C4-2B (cell line): ENCODE data around the gene ADCY6.

Experiments used
- ZFX ChIP-seq: fragments of 450-650 bp; IDR thresholded peaks from 2 replicates; pipeline ENCODE4 v1.6.1; 2017
- TF ChIP-seq, protein P1 (sequence below): fragments of 450-650 bp; conservative IDR thresholded peaks from 2 replicates; pipeline ENCODE4 v1.5.1; 2017; ENCODE audit warnings: mild to moderate bottlenecking

GRCh38 chr12:48775991-48776649 is 12.8 kb downstream of the ADCY6 start:
- TF ChIP-seq, protein P1, sequence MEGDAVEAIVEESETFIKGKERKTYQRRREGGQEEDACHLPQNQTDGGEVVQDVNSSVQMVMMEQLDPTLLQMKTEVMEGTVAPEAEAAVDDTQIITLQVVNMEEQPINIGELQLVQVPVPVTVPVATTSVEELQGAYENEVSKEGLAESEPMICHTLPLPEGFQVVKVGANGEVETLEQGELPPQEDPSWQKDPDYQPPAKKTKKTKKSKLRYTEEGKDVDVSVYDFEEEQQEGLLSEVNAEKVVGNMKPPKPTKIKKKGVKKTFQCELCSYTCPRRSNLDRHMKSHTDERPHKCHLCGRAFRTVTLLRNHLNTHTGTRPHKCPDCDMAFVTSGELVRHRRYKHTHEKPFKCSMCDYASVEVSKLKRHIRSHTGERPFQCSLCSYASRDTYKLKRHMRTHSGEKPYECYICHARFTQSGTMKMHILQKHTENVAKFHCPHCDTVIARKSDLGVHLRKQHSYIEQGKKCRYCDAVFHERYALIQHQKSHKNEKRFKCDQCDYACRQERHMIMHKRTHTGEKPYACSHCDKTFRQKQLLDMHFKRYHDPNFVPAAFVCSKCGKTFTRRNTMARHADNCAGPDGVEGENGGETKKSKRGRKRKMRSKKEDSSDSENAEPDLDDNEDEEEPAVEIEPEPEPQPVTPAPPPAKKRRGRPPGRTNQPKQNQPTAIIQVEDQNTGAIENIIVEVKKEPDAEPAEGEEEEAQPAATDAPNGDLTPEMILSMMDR: no peak
- TF ChIP-seq ZFX: no peak
